MM.1S (cell line): ENCODE data around the gene EFCAB6.

ENCODE experiments used
- DNase-seq: peaks from one replicate; pipeline ENCODE4 v3.0.0-alpha.2; 2015
- H2AFZ ChIP-seq: fragments of 300-600 bp; sonication (generic); 2 replicates; pipeline ENCODE4 v1.6.0; 2016; ENCODE audit warnings: antibody characterized with exemption, low read length
- H3F3A ChIP-seq: fragments of 300-600 bp; sonication (generic); 2 replicates; pipeline ENCODE4 v1.6.1; 2016; ENCODE audit warnings: mild to moderate bottlenecking, antibody characterized with exemption, low read length, moderate library complexity, mixed read lengths; ENCODE audit not compliant: insufficient read depth
- H3K27ac ChIP-seq: fragments of 300-600 bp; sonication (generic); 2 replicates; pipeline ENCODE4 v1.5.1; 2016; ENCODE audit warnings: mild to moderate bottlenecking, low read length
- H3K27me3 ChIP-seq: fragments of 300-600 bp; sonication (generic); replicated peaks from 2 replicates; pipeline ENCODE4 v1.6.0; 2016; ENCODE audit warnings: low read length; ENCODE audit not compliant: insufficient read depth
- H3K36me3 ChIP-seq: fragments of 300-600 bp; sonication (generic); replicated peaks from 2 replicates; pipeline ENCODE4 v1.6.1; 2016; ENCODE audit warnings: mild to moderate bottlenecking, low read length, mixed read lengths; ENCODE audit not compliant: insufficient read depth
- H3K4me1 ChIP-seq: fragments of 300-600 bp; sonication (generic); 2 replicates; pipeline ENCODE4 v1.6.1; 2016; ENCODE audit warnings: low read length, mixed read lengths
- H3K4me2 ChIP-seq: fragments of 300-600 bp; sonication (generic); 2 replicates; pipeline ENCODE4 v1.6.0; 2016; ENCODE audit warnings: low read depth, low read length
- H3K4me3 ChIP-seq: fragments of 300-600 bp; sonication (generic); 2 replicates; pipeline ENCODE4 v1.5.1; 2016; ENCODE audit warnings: low read length, mixed read lengths
- H3K79me2 ChIP-seq: fragments of 300-600 bp; sonication (generic); 2 replicates; pipeline ENCODE4 v1.6.1; 2016; ENCODE audit warnings: mixed run types, low read length, mixed read lengths
- H3K9ac ChIP-seq: fragments of 300-600 bp; sonication (generic); 2 replicates; pipeline ENCODE4 v1.6.1; 2016; ENCODE audit warnings: low read length, mixed read lengths
- H3K9me2 ChIP-seq: fragments of 300-600 bp; sonication (generic); replicated peaks from 2 replicates; pipeline ENCODE4 v1.6.1; 2016; ENCODE audit warnings: mild to moderate bottlenecking, low read length, mixed read lengths; ENCODE audit not compliant: insufficient read depth
- H3K9me3 ChIP-seq: fragments of 300-600 bp; sonication (generic); replicated peaks from 2 replicates; pipeline ENCODE4 v1.6.1; 2016; ENCODE audit warnings: mild to moderate bottlenecking, low read length, mixed read lengths; ENCODE audit not compliant: insufficient read depth
- H4K20me1 ChIP-seq: fragments of 300-600 bp; sonication (generic); 2 replicates; pipeline ENCODE4 v1.6.1; 2016; ENCODE audit warnings: mild to moderate bottlenecking, low read length, moderate library complexity, mixed read lengths; ENCODE audit not compliant: insufficient read depth
- EZH2 ChIP-seq: fragments of 300-600 bp; sonication (generic); optimal IDR thresholded peaks from 2 replicates; pipeline ENCODE3; 2017; ENCODE audit warnings: low read depth, mild to moderate bottlenecking, antibody characterized with exemption, low read length, mixed read lengths
- EZH2phosphoT487 ChIP-seq: fragments of 300-600 bp; sonication (generic); IDR thresholded peaks from 2 replicates; pipeline ENCODE4 v1.6.1; 2018; ENCODE audit warnings: antibody characterized with exemption, low read length
- TF ChIP-seq, protein P1 (sequence below): fragments of 300-600 bp; sonication (generic); IDR thresholded peaks from 2 replicates; pipeline ENCODE4 v1.5.1; 2016; ENCODE audit warnings: antibody characterized with exemption, low read length, mixed read lengths

Gene EFCAB6

GRCh38 chr22:43516996-43517635 is 295.0 kb downstream of the EFCAB6 start:
- no peak overlapping the region for H2AFZ ChIP-seq
- no peaks in the 10 kb centered on the region for H4K20me1 ChIP-seq
- no peak overlapping the region for H3K4me2 ChIP-seq
- H3K9me2 ChIP-seq: no peaks in the 10 kb centered on the region
- TF ChIP-seq, protein P1, sequence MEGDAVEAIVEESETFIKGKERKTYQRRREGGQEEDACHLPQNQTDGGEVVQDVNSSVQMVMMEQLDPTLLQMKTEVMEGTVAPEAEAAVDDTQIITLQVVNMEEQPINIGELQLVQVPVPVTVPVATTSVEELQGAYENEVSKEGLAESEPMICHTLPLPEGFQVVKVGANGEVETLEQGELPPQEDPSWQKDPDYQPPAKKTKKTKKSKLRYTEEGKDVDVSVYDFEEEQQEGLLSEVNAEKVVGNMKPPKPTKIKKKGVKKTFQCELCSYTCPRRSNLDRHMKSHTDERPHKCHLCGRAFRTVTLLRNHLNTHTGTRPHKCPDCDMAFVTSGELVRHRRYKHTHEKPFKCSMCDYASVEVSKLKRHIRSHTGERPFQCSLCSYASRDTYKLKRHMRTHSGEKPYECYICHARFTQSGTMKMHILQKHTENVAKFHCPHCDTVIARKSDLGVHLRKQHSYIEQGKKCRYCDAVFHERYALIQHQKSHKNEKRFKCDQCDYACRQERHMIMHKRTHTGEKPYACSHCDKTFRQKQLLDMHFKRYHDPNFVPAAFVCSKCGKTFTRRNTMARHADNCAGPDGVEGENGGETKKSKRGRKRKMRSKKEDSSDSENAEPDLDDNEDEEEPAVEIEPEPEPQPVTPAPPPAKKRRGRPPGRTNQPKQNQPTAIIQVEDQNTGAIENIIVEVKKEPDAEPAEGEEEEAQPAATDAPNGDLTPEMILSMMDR: no peak
- TF ChIP-seq EZH2phosphoT487 (no peak), EZH2 (no peak)
- H3K9ac ChIP-seq: no peak overlapping the region
- no peaks in the 10 kb centered on the region for H3F3A ChIP-seq
- 0 out of 2 replicates have a peak, but pooled peaks cover 7% of the 10 kb centered on the region for H3K27me3 ChIP-seq
- no peaks in the 10 kb centered on the region for H3K9me3 ChIP-seq
- H3K36me3 ChIP-seq: no peaks in the 10 kb centered on the region
- no peak overlapping the region for H3K27ac ChIP-seq
- no peaks in the 10 kb centered on the region for H3K79me2 ChIP-seq
- no peak overlapping the region for H3K4me3 ChIP-seq
- H3K4me1 ChIP-seq: no peaks in the 10 kb centered on the region
- no peak for DNase-seq

GRCh38 chr22:43516386-43516785 is 295.7 kb downstream of the EFCAB6 start:
- Histone ChIP-seq H3K27me3 (0 out of 2 replicates have a peak, but pooled peaks cover 7% of the 10 kb centered on the region), H3K36me3 (no peaks in the 10 kb centered on the region), H3K4me1 (no peaks in the 10 kb centered on the region), H4K20me1 (no peaks in the 10 kb centered on the region), H3K79me2 (no peaks in the 10 kb centered on the region), H3F3A (no peaks in the 10 kb centered on the region), H3K9me3 (no peaks in the 10 kb centered on the region), H3K4me2 (peak overlapping the region; percentile 38; the same call in 1 of the 2 replicates), H3K4me3 (no peak overlapping the region), H2AFZ (0 out of 2 replicates have a peak overlapping the region, but pooled peaks have one; percentile 27), H3K27ac (no peak overlapping the region), H3K9me2 (no peaks in the 10 kb centered on the region), H3K9ac (no peak overlapping the region)
- TF ChIP-seq, protein P1: no peak
- TF ChIP-seq EZH2phosphoT487: no peak
- TF ChIP-seq EZH2: no peak
- no peak for DNase-seq

DNA sequence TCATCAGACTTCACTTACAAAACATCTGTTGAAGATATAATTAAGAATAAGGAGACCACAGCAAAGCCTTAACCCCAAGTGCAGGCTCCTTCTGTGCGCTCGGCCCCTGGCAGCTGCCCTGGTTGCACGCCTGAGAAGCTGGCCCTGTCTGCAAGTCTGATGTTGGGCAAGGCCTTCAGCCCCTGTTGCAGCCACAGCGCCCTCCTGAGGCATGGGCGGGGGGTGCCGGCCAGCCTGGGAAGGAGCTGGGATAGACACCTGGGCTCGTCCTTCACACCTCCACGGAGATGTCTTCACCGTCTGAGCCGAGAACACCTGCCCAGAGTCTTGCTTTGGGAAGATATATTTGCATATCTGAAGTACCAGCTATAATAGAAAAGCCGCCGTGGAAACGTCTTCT is 296.2 kb downstream of the EFCAB6 start:
- no peaks in the 10 kb centered on the region for H3K9me2 ChIP-seq
- no peaks in the 10 kb centered on the region for H4K20me1 ChIP-seq
- 0 out of 2 replicates have a peak, but pooled peaks cover 7% of the 10 kb centered on the region for H3K27me3 ChIP-seq
- H3K9ac ChIP-seq: no peak overlapping the region
- no peaks in the 10 kb centered on the region for H3K36me3 ChIP-seq
- no peak for TF ChIP-seq EZH2phosphoT487
- TF ChIP-seq, protein P1: peak; percentile 31
- 0 out of 2 replicates have a peak overlapping the region, but pooled peaks have one; percentile 27 for H2AFZ ChIP-seq
- no peak overlapping the region for H3K4me3 ChIP-seq
- no peaks in the 10 kb centered on the region for H3K4me1 ChIP-seq
- H3K9me3 ChIP-seq: no peaks in the 10 kb centered on the region
- no peaks in the 10 kb centered on the region for H3K79me2 ChIP-seq
- H3F3A ChIP-seq: no peaks in the 10 kb centered on the region
- H3K4me2 ChIP-seq: peak overlapping the region; percentile 38; the same call in 1 of the 2 replicates
- DNase-seq: peak; percentile 20
- H3K27ac ChIP-seq: no peak overlapping the region
